Natural killer cell (primary cell): ENCODE results near the gene HTRA3. TPM values are rescaled to one million over a fixed set of nuclear protein-coding genes. Genes with fewer than 3 reads are reported as not detected.

Source experiments
- ATAC-seq, 3 donors: fragments of 150-1000 bp in 2 of 3; fragments of 200-7000 bp in 1 of 3; cut with Tn5 transposase; 1 replicate in 1 of 3; 2 replicates in 2 of 3; pipeline ENCODE4 v1.10.0; 2021; ENCODE audit warnings: mild to moderate bottlenecking in 2 of 3, moderate library complexity in 2 of 3
- DNase-seq, 2 donors: peaks; one replicate each; pipeline versions ENCODE4 v3.0.0 to v3.0.0-alpha.2; 2013 to 2021; ENCODE audit warnings: mixed read lengths in 1 of 2
- H3K27ac ChIP-seq: one replicate; pipeline ENCODE4 v1.5.1; 2013; ENCODE audit warnings: mild to moderate bottlenecking, low read length
- H3K27me3 ChIP-seq: one replicate; pipeline ENCODE4 v1.6.1; 2013; ENCODE audit warnings: low read length; ENCODE audit not compliant: control insufficient read depth, insufficient read depth
- H3K36me3 ChIP-seq: one replicate; pipeline ENCODE4 v1.6.1; 2013; ENCODE audit warnings: low read length; ENCODE audit not compliant: control insufficient read depth, insufficient read depth
- H3K4me1 ChIP-seq: one replicate; pipeline ENCODE4 v1.6.1; 2013; ENCODE audit warnings: low read length; ENCODE audit not compliant: control insufficient read depth, insufficient read depth
- H3K4me3 ChIP-seq: one replicate; pipeline ENCODE4 v1.5.1; 2013; ENCODE audit warnings: low read length
- H3K9me3 ChIP-seq: one replicate; pipeline ENCODE4 v1.6.1; 2013; ENCODE audit warnings: low read length; ENCODE audit not compliant: control insufficient read depth, insufficient read depth
- H3K27ac Mint-ChIP-seq, 2 donors: one replicate each; pipeline ENCODE4 v1.8.0; 2022; ENCODE audit warnings: mild to moderate bottlenecking in 2 of 2, mixed read lengths in 2 of 2, moderate library complexity in 1 of 2
- H3K27me3 Mint-ChIP-seq, 2 donors: one replicate each; pipeline ENCODE4 v1.8.0; 2022; ENCODE audit warnings: low read depth in 2 of 2, mixed read lengths in 2 of 2
- H3K36me3 Mint-ChIP-seq: one replicate; pipeline ENCODE4 v1.8.0; 2022; ENCODE audit warnings: mixed read lengths
- H3K4me1 Mint-ChIP-seq, 2 donors: one replicate each; pipeline ENCODE4 v1.8.0; 2022; ENCODE audit warnings: mixed read lengths in 2 of 2
- H3K4me3 Mint-ChIP-seq: one replicate; pipeline ENCODE4 v1.8.0; 2022; ENCODE audit warnings: mild to moderate bottlenecking, moderate library complexity, mixed read lengths
- H3K9me3 Mint-ChIP-seq, 2 donors: one replicate each; pipeline ENCODE4 v1.8.0; 2022; ENCODE audit warnings: mixed read lengths in 2 of 2
- WGBS: methylation state at CpG from one replicate; pipeline ENCODE4 v1.1.7; 2013; ENCODE audit warnings: missing lambda C conversion rate; ENCODE audit not compliant: insufficient coverage; 5-methylcytosine and 5-hydroxymethylcytosine counted together
- intact Hi-C: fragments of 100-400 bp; cut with micrococcal nuclease; formaldehyde crosslinking; loops from one replicate; pipeline ENCODE4 v1.14.2; 2022
- total RNA-seq, 4 donors: library from RNA; stranded (reverse); fragments of 120-200 nt in 1 of 4; gene quantifications; one replicate each; pipeline versions ENCODE4 v1.2.3 to v1.2.4, GENCODE V29; 2013 to 2022
- TF ChIP-seq, protein P1 (sequence below): fragments of 200-600 bp; IDR thresholded peaks from one replicate; pipeline ENCODE4 v1.8.0; 2022; ENCODE audit warnings: antibody characterized with exemption

Gene HTRA3
- total RNA-seq, 3 donors from 2014 or later (not counting 1 experiment from before 2014, with no cell fraction given) = not detected

DNA sequence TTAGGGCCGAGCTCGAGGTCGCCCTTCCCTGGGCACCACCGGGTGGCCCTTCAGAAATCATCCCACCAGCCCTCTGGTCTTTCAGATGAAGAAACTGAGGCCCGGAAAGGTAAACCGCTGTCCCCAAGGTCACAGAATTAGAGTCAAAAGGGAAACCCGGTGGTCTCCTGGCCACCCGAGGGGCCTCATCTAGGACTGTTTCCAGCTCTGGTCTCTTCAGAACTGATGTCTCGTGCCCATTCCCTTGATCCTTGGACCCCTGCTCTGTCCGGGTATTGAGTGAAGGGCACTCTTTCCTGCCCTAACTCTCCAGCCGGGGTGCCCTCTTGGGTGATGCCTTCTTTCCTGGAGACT lies 841 bp downstream of the HTRA3 start:
- TF ChIP-seq, protein P1, sequence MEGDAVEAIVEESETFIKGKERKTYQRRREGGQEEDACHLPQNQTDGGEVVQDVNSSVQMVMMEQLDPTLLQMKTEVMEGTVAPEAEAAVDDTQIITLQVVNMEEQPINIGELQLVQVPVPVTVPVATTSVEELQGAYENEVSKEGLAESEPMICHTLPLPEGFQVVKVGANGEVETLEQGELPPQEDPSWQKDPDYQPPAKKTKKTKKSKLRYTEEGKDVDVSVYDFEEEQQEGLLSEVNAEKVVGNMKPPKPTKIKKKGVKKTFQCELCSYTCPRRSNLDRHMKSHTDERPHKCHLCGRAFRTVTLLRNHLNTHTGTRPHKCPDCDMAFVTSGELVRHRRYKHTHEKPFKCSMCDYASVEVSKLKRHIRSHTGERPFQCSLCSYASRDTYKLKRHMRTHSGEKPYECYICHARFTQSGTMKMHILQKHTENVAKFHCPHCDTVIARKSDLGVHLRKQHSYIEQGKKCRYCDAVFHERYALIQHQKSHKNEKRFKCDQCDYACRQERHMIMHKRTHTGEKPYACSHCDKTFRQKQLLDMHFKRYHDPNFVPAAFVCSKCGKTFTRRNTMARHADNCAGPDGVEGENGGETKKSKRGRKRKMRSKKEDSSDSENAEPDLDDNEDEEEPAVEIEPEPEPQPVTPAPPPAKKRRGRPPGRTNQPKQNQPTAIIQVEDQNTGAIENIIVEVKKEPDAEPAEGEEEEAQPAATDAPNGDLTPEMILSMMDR = no peak
- ATAC-seq = no peak
- no peaks in the 10 kb centered on the region for H3K36me3 Mint-ChIP-seq
- H3K27ac ChIP-seq = no peak overlapping the region
- DNase-seq = no peak
- WGBS = 41% methylated on average over 11 of the region's 11 CpGs
- no peaks in the 10 kb centered on the region for H3K4me1 Mint-ChIP-seq
- H3K4me1 ChIP-seq = no peaks in the 10 kb centered on the region
- no peaks in the 10 kb centered on the region for H3K9me3 Mint-ChIP-seq
- no peaks in the 10 kb centered on the region for H3K9me3 ChIP-seq
- H3K27me3 ChIP-seq = peaks cover 5% of the 10 kb centered on the region
- no peak overlapping the region for H3K27ac Mint-ChIP-seq
- peaks cover 23 to 33% of the 10 kb centered on the region in 2 donors for H3K27me3 Mint-ChIP-seq
- no peaks in the 10 kb centered on the region for H3K36me3 ChIP-seq
- intact Hi-C loops = no loop called here
- no peak overlapping the region for H3K4me3 Mint-ChIP-seq
- no peak overlapping the region for H3K4me3 ChIP-seq

DNA sequence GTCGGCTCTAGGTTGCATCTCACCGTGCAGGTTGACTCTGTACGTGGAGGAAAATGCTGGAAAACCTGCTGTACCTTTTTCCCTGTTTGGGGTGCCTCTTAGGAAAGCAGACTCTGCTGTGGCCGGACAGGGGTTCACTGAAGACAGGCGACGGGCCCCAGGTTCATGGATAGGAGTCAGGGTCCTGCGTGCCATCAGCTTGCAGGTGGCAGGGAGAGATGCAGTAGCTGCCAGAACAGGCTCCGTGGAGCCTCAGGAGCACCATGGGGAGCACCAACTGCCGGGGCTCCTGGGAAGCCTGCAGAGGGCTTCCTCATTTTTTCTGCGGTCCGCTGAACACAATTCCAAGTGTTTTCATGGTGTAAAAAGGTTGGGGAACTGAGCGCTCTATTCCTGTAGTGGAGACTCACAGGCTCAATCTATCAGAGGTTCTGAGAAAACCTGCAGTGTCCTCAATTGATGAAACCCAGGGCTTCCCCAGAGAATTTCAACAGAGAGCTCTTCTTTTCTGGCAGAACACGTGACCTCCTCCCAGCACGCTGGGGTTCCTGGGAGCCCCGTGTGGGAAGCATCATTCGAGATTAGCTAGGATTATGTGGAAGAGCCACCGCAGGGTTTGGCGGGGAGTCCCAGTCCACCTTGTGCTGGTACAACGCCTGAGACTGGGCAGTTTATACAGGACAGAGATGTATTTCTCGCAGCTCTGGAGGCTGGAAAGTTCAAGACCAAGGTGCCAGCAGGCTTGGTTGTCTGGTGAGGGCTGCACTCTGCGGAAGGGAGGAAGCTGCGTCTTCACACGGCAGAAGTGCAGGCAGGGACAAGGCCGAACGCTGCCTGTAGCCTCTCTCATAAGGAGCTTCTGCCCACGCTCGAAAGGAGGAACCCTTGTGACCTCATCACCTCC lies 1.6 kb downstream of the HTRA3 start:
- Mint-ChIP-seq H3K4me3 (no peak overlapping the region), H3K36me3 (no peaks in the 10 kb centered on the region), H3K27ac (no peak overlapping the region), H3K4me1 (no peaks in the 10 kb centered on the region), H3K9me3 (no peaks in the 10 kb centered on the region), H3K27me3 (peaks cover 23 to 30% of the 10 kb centered on the region in 2 donors)
- Histone ChIP-seq H3K36me3 (no peaks in the 10 kb centered on the region), H3K9me3 (no peaks in the 10 kb centered on the region), H3K27ac (no peak overlapping the region), H3K27me3 (peaks cover 5% of the 10 kb centered on the region), H3K4me1 (no peaks in the 10 kb centered on the region), H3K4me3 (no peak overlapping the region)
- DNase-seq (no peak), ATAC-seq (no peak)
- intact Hi-C loops = no loop called here
- WGBS = 88% methylated on average over 27 of the region's 27 CpGs
- TF ChIP-seq, protein P1 = no peak

DNA sequence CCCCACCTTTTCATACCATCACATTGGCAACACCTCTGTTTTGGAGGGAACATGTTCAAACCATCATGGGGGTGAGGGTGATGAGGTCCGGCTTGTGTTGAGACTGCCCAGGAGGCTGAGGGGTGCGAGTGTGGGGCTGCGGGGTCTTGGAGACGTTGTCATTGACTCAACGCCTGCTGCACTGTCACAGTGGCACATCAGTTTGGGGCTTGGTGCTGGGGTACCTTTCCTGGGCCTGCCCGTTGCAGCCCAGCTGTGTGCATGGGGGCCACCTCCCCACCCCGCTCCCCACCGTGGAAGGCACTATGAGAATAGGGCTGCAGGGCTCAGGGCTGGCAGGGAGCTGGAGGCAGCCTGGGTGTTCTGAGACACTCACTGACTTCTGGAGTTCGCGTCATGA lies 2.3 kb downstream of the HTRA3 start:
- Mint-ChIP-seq H3K4me3 (no peak overlapping the region), H3K4me1 (no peaks in the 10 kb centered on the region), H3K9me3 (no peaks in the 10 kb centered on the region), H3K27me3 (peaks cover 23 to 27% of the 10 kb centered on the region in 2 donors), H3K27ac (no peak overlapping the region), H3K36me3 (no peaks in the 10 kb centered on the region)
- TF ChIP-seq, protein P1 = no peak
- no peaks in the 10 kb centered on the region for H3K9me3 ChIP-seq
- no peaks in the 10 kb centered on the region for H3K36me3 ChIP-seq
- no peak overlapping the region for H3K27ac ChIP-seq
- DNase-seq (no peak), ATAC-seq (no peak)
- no peaks in the 10 kb centered on the region for H3K4me1 ChIP-seq
- H3K27me3 ChIP-seq = peaks cover 5% of the 10 kb centered on the region
- WGBS = 90% methylated on average over 10 of the region's 10 CpGs
- intact Hi-C loops = no loop called here
- H3K4me3 ChIP-seq = no peak overlapping the region
